Measurements from ENCODE around the gene WNT3A.

DNA sequence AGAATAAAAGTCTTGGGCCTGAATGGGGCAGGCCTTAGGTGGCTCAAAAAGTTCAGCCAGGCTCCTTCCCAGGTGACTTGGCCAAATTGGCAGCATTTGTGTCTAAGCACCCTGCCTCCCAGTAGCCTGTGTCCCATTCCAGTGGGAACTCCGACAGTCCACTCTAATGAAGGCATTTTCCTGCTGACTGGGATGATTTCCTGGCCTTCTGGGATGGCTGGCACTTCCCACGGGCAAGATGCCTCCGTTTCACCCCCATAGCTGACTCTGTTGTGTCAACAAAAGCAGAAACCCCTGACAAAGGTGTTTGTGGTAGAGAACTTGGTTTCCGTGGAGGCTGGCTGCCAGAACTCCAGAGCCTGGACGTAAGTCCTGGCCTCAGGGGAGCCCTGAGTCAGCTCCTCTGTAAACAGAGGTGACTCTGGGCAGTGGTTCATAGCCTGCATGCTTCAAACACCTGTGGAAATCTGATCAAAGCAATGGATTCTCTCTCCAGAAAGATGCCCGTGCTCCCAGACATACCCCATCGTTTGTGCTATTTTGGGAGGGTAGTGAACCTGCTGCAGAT, 36.6 kb downstream of the WNT3A start:
- TF ChIP-seq, protein P1, sequence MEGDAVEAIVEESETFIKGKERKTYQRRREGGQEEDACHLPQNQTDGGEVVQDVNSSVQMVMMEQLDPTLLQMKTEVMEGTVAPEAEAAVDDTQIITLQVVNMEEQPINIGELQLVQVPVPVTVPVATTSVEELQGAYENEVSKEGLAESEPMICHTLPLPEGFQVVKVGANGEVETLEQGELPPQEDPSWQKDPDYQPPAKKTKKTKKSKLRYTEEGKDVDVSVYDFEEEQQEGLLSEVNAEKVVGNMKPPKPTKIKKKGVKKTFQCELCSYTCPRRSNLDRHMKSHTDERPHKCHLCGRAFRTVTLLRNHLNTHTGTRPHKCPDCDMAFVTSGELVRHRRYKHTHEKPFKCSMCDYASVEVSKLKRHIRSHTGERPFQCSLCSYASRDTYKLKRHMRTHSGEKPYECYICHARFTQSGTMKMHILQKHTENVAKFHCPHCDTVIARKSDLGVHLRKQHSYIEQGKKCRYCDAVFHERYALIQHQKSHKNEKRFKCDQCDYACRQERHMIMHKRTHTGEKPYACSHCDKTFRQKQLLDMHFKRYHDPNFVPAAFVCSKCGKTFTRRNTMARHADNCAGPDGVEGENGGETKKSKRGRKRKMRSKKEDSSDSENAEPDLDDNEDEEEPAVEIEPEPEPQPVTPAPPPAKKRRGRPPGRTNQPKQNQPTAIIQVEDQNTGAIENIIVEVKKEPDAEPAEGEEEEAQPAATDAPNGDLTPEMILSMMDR (IDR thresholded peaks at IDR 0.05; ENCODE audit: low read depth, low read length) = no peak
- TF ChIP-seq EZH2phosphoT487 (IDR thresholded peaks at IDR 0.05; ENCODE audit: low read depth) = no peak
